ENCODE measurements around the gene CPSF3.
"Not testable (repeated sequence)": the region's sequence is repeated elsewhere in the genome, so short reads cannot be mapped to it uniquely, and the experiment has no call there.

CPSF3 gene

DNA sequence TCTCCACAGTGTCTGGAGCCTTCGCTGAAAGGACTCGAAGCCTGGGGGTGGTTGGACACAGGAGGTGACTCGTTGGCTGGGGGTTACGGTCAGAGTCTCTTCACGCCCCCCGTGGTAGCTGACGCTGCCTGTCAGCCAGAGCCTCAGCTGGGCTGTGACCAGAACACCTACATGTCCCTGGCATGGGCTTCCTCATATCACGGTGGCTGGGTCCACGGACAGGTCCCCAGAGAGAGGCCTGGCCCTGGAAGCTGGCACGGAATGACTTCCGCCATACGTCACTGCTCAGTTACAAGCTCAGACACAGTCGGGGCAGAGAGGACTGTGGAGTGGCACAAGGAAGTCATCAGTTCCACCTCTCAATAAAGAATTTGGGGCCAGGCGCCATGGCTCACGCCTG lies 28.6 kb upstream of the CPSF3 start:
- in situ Hi-C loops (cut with MboI; ENCODE audit: low pct_unique_long_range_greater_than_20kb, low sequenced_read_pairs, unreplicated experiment) = no loop called here
- TF ChIP-seq, protein P1, sequence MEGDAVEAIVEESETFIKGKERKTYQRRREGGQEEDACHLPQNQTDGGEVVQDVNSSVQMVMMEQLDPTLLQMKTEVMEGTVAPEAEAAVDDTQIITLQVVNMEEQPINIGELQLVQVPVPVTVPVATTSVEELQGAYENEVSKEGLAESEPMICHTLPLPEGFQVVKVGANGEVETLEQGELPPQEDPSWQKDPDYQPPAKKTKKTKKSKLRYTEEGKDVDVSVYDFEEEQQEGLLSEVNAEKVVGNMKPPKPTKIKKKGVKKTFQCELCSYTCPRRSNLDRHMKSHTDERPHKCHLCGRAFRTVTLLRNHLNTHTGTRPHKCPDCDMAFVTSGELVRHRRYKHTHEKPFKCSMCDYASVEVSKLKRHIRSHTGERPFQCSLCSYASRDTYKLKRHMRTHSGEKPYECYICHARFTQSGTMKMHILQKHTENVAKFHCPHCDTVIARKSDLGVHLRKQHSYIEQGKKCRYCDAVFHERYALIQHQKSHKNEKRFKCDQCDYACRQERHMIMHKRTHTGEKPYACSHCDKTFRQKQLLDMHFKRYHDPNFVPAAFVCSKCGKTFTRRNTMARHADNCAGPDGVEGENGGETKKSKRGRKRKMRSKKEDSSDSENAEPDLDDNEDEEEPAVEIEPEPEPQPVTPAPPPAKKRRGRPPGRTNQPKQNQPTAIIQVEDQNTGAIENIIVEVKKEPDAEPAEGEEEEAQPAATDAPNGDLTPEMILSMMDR (IDR thresholded peaks at IDR 0.05; ENCODE audit: extremely low read depth, insufficient read depth, missing control alignments) = no peak

DNA sequence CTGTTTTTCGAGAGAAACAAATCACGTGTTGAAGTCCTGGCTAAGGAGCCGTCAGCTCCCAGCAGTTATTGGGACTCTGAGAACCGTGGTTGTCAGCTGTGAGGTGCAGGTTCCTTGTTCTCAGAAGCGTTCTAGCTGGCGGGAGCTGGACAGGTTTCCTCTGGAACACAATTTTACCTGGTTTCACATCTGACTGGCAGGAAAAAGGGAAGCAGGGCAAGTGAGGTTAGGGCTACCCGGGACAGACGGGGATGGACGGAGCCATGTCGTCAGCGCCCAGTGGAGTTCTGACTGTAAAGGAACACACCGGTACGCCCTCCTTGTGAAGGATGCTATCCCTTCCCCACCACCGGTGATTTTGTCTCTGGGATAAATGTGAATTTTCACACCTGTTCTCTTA lies 26.3 kb upstream of the CPSF3 start:
- in situ Hi-C loops (cut with MboI; ENCODE audit: low pct_unique_long_range_greater_than_20kb, low sequenced_read_pairs, unreplicated experiment) = no loop called here
- TF ChIP-seq, protein P1 (IDR thresholded peaks at IDR 0.05; ENCODE audit: extremely low read depth, insufficient read depth, missing control alignments) = no peak
- DNase-seq (ENCODE audit: low spot score) = no peak

More for the DNA sequence above, 28.6 kb upstream of the CPSF3 start:
- no peak for DNase-seq (ENCODE audit: low spot score)

DNA sequence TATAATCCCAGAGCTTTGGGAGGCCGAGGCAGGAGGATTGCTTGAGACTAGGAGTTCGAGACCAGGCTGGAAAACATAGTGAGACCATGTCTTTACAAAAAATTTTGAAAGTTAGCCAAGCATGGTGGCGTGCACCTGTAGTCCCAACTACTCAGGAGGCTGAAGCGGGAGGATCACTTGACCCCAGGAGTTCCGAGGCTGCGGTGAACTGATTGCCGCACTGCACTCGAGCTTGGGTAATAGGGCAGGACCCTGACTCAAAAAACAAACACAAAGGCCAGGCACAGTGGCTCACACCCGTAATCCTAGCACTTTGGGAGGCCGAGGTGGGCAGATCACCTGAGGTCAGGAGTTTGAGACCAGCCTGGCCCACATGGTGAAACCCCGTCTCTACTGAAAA lies 25.2 kb upstream of the CPSF3 start:
- in situ Hi-C loops (cut with MboI; ENCODE audit: low pct_unique_long_range_greater_than_20kb, low sequenced_read_pairs, unreplicated experiment); DNase-seq (ENCODE audit: low spot score): not testable (repeated sequence)

DNA sequence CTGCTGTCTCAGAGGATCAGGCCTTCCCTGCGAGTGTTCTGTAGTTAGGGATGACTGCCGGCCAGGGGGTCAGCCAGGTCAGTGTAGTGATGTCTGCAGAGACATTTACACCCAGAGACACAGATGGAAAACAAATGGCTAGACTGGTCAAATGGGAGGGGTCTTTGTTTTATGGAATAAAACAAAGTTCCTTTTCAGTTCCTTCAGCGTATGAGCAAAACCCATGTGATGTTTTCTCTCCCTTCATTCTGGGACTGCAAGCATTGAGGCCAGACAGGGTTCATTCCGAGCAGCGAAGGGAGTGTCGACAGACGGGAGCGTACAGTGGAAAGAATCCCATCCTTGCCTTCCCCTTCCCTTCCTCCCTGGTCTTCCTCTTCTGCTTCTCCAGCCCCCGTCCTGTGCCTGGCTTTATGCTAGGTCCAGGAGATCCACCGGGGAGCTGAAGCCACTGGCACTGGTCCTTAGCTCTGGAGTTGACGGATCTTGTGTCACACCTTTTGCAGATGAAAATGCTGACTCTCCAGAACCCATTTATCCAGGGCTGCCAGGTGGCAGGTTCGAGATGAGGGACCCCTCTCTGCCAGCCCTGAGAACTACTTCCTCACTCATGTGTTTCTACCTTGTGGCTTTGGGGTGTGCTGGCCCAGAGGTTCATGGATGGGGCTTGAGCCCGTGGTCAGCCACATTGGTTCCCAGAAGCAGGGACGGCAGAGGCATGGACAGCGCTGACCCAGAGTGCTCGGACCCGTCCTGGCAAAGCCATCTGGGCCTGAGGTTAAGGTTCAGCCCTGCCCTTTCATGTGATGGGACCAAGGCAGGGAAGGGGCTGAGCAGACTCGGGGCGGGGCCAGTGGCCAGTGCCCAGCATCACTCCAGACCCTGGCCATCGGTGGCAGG lies 24.3 kb upstream of the CPSF3 start:
- TF ChIP-seq, protein P1 (IDR thresholded peaks at IDR 0.05; ENCODE audit: extremely low read depth, insufficient read depth, missing control alignments) = no peak
- no peak for DNase-seq (ENCODE audit: low spot score)
- in situ Hi-C loops (cut with MboI; ENCODE audit: low pct_unique_long_range_greater_than_20kb, low sequenced_read_pairs, unreplicated experiment) = no loop called here

DNA sequence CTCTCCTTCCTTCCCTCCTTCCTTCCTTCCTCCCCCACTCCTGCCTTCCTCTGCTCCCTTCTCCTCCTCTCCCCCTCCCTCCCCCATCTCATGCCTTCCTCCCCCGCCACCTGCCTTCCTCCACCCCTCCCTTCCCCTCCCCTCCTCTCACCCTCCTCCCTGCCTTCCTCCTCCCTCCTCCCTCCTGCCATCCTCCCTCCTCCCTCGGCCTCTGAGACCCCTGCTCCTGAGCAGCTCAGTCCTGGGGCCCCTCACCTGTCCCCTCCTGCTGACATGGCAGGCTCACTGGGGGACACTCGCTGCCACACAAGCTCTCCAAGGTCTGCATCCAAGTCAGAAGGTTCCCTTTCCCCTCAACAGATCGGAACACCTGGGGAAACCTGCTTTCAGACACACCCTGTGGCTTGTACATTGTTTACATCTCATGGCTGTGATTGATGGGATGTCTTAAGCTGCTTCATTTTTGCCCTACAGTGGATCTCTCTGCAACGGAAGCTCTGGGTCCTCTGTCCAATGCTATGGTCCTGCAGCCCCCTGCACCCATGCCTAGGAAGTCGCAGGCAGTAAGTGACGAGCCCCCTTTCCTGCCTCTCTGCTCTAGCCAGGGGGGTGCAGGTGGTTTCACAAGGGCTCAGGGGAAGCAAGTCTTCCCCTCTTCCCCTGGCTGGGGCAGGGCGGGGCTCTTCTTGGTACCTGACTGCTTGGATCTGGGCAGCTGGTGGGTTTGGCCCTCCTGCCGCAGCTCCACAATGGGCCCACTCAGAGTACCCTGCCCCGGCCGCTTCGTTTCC lies 23.0 kb upstream of the CPSF3 start:
- TF ChIP-seq, protein P1 (IDR thresholded peaks at IDR 0.05; ENCODE audit: extremely low read depth, insufficient read depth, missing control alignments) = no peak
- in situ Hi-C loops (cut with MboI; ENCODE audit: low pct_unique_long_range_greater_than_20kb, low sequenced_read_pairs, unreplicated experiment) = no loop called here
- DNase-seq (ENCODE audit: low spot score) = no peak

DNA sequence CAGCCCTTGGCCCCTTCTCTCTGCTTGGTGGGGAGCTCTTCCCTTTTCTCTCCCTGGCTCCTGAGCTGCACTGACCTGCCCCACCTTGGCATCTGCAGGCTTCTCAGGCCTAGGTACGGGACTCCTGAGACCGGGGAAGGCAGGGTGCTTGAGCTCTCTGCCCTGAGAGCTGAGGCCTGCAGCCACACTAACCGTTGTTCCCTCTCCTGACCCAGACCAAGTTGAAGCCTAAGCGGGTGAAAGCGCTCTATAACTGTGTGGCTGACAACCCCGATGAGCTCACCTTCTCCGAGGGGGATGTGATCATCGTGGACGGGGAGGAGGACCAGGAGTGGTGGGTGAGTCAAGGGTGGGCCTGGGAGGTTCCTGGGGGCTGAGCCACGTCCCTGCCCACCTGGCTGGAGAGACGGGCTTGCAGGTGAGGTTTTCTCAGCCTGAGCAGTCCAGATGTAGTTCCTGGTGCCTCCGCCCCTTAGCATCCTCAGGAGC lies 22.4 kb upstream of the CPSF3 start:
- no peak for DNase-seq (ENCODE audit: low spot score)
- TF ChIP-seq, protein P1 (IDR thresholded peaks at IDR 0.05; ENCODE audit: extremely low read depth, insufficient read depth, missing control alignments) = no peak
- in situ Hi-C loops (cut with MboI; ENCODE audit: low pct_unique_long_range_greater_than_20kb, low sequenced_read_pairs, unreplicated experiment) = no loop called here

Data from GM13977 (cell line).